ENCODE data around the gene C11orf24.

GRCh38 chr11:68315171-68315920 lies 43.6 kb upstream of the C11orf24 start:
- TF ChIP-seq CTCF (IDR thresholded peaks at IDR 0.05) (no peak), POLR2A (IDR thresholded peaks at IDR 0.05) (no peak), POLR2AphosphoS5 (IDR thresholded peaks at IDR 0.05) (no peak)
